WTC11 (cell line): ENCODE measurements around the gene RLN3.
"Not testable (repeated sequence)": the region's sequence is repeated elsewhere in the genome, so short reads cannot be mapped to it uniquely, and the experiment has no call there.

Experiments used
- CREB1 ChIP-seq: sonication (generic); formaldehyde crosslinking; IDR thresholded peaks from 2 replicates; pipeline ENCODE4 v1.8.0; 2023; ENCODE audit warnings: mild to moderate bottlenecking, missing genetic modification reagents
- ETV6 ChIP-seq: sonication (generic); formaldehyde crosslinking; IDR thresholded peaks from 2 replicates; pipeline ENCODE4 v1.8.1; 2022; ENCODE audit warnings: mild to moderate bottlenecking, missing genetic modification reagents
- GABPB1 ChIP-seq: sonication (generic); formaldehyde crosslinking; IDR thresholded peaks from 2 replicates; pipeline ENCODE4 v1.8.1; 2023; ENCODE audit warnings: mild to moderate bottlenecking, missing genetic modification reagents
- JUN ChIP-seq: sonication (generic); formaldehyde crosslinking; IDR thresholded peaks from 2 replicates; pipeline ENCODE4 v1.8.0; 2023; ENCODE audit warnings: mild to moderate bottlenecking, missing genetic modification reagents
- NFATC4 ChIP-seq: fragments of 250-450 bp; sonication (Bioruptor Pico); IDR thresholded peaks from 2 replicates; pipeline ENCODE4 v1.9.0; 2021; ENCODE audit warnings: mild to moderate bottlenecking
- NR1H2 ChIP-seq: sonication (generic); formaldehyde crosslinking; IDR thresholded peaks from 2 replicates; pipeline ENCODE4 v1.9.0; 2021; ENCODE audit warnings: mild to moderate bottlenecking, moderate library complexity, missing genetic modification reagents
- NR3C1 ChIP-seq: sonication (generic); formaldehyde crosslinking; conservative IDR thresholded peaks from 2 replicates; pipeline ENCODE4 v1.8.1; 2023; ENCODE audit warnings: low read depth, mild to moderate bottlenecking, missing genetic modification reagents
- TEAD4 ChIP-seq: sonication (generic); formaldehyde crosslinking; IDR thresholded peaks from 2 replicates; pipeline ENCODE4 v1.8.0; 2022; ENCODE audit warnings: mild to moderate bottlenecking, missing genetic modification reagents
- TF ChIP-seq, protein P1 (sequence below): fragments of 200-600 bp; IDR thresholded peaks from 2 replicates; pipeline ENCODE4 v1.8.0; 2022; ENCODE audit warnings: antibody characterized with exemption
- TF ChIP-seq, protein P2 (sequence below): sonication (generic); formaldehyde crosslinking; IDR thresholded peaks from 2 replicates; pipeline ENCODE4 v1.8.0; 2022; ENCODE audit warnings: mild to moderate bottlenecking, missing genetic modification reagents
- TF ChIP-seq, protein P3 (sequence below): sonication (generic); formaldehyde crosslinking; IDR thresholded peaks from 2 replicates; pipeline ENCODE4 v1.8.1; 2022; ENCODE audit warnings: low read depth, missing genetic modification reagents, borderline replicate concordance
- TF ChIP-seq, protein P4 (sequence below): sonication (generic); formaldehyde crosslinking; IDR thresholded peaks from 2 replicates; pipeline ENCODE4 v1.8.0; 2023; ENCODE audit warnings: mild to moderate bottlenecking, missing genetic modification reagents
- TF ChIP-seq, protein P5 (sequence below): sonication (generic); formaldehyde crosslinking; IDR thresholded peaks from 2 replicates; pipeline ENCODE4 v1.8.1; 2023; ENCODE audit warnings: mild to moderate bottlenecking, missing genetic modification reagents, moderate library complexity

DNA sequence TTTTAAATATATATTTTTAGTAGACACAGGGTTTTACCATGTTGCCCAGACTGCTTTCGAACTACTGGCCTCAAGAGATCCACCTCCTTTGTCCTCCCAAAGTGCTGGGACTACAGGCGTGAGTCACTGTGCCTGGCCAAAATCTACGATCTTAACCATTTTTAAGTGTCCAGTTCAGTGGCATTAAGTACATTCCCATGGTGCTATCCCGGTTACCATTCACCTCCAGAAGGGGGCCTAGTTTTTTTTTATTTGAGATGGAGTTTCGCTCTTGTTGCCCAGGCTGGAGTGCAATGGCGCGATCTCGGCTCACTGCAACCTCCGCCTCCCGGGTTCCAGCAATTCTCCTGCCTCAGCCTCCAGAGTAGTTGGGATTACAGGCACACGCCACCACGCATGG, 7.2 kb downstream of the RLN3 start:
- TF ChIP-seq, protein P1, sequence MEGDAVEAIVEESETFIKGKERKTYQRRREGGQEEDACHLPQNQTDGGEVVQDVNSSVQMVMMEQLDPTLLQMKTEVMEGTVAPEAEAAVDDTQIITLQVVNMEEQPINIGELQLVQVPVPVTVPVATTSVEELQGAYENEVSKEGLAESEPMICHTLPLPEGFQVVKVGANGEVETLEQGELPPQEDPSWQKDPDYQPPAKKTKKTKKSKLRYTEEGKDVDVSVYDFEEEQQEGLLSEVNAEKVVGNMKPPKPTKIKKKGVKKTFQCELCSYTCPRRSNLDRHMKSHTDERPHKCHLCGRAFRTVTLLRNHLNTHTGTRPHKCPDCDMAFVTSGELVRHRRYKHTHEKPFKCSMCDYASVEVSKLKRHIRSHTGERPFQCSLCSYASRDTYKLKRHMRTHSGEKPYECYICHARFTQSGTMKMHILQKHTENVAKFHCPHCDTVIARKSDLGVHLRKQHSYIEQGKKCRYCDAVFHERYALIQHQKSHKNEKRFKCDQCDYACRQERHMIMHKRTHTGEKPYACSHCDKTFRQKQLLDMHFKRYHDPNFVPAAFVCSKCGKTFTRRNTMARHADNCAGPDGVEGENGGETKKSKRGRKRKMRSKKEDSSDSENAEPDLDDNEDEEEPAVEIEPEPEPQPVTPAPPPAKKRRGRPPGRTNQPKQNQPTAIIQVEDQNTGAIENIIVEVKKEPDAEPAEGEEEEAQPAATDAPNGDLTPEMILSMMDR: not testable (repeated sequence)
- TF ChIP-seq, protein P2, sequence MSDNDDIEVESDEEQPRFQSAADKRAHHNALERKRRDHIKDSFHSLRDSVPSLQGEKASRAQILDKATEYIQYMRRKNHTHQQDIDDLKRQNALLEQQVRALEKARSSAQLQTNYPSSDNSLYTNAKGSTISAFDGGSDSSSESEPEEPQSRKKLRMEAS (CRISPR knock-in tag): not testable (repeated sequence)
- TF ChIP-seq NR3C1 (CRISPR knock-in tag); GABPB1 (CRISPR knock-in tag); ETV6 (CRISPR knock-in tag); JUN (CRISPR knock-in tag); TEAD4; CREB1; NR1H2 (CRISPR knock-in tag); NFATC4 (CRISPR knock-in tag): not testable (repeated sequence)
- TF ChIP-seq, protein P3, sequence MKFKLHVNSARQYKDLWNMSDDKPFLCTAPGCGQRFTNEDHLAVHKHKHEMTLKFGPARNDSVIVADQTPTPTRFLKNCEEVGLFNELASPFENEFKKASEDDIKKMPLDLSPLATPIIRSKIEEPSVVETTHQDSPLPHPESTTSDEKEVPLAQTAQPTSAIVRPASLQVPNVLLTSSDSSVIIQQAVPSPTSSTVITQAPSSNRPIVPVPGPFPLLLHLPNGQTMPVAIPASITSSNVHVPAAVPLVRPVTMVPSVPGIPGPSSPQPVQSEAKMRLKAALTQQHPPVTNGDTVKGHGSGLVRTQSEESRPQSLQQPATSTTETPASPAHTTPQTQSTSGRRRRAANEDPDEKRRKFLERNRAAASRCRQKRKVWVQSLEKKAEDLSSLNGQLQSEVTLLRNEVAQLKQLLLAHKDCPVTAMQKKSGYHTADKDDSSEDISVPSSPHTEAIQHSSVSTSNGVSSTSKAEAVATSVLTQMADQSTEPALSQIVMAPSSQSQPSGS: not testable (repeated sequence)
- TF ChIP-seq, protein P4, sequence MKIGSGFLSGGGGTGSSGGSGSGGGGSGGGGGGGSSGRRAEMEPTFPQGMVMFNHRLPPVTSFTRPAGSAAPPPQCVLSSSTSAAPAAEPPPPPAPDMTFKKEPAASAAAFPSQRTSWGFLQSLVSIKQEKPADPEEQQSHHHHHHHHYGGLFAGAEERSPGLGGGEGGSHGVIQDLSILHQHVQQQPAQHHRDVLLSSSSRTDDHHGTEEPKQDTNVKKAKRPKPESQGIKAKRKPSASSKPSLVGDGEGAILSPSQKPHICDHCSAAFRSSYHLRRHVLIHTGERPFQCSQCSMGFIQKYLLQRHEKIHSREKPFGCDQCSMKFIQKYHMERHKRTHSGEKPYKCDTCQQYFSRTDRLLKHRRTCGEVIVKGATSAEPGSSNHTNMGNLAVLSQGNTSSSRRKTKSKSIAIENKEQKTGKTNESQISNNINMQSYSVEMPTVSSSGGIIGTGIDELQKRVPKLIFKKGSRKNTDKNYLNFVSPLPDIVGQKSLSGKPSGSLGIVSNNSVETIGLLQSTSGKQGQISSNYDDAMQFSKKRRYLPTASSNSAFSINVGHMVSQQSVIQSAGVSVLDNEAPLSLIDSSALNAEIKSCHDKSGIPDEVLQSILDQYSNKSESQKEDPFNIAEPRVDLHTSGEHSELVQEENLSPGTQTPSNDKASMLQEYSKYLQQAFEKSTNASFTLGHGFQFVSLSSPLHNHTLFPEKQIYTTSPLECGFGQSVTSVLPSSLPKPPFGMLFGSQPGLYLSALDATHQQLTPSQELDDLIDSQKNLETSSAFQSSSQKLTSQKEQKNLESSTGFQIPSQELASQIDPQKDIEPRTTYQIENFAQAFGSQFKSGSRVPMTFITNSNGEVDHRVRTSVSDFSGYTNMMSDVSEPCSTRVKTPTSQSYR (CRISPR knock-in tag): not testable (repeated sequence)
- TF ChIP-seq, protein P5, sequence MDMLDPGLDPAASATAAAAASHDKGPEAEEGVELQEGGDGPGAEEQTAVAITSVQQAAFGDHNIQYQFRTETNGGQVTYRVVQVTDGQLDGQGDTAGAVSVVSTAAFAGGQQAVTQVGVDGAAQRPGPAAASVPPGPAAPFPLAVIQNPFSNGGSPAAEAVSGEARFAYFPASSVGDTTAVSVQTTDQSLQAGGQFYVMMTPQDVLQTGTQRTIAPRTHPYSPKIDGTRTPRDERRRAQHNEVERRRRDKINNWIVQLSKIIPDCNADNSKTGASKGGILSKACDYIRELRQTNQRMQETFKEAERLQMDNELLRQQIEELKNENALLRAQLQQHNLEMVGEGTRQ (CRISPR knock-in tag): not testable (repeated sequence)
